NOMO-1 treated with dmso at 0.1 percent for 144 hours (cell line): ENCODE measurements around the gene KHDC1.
"Not testable (repeated sequence)": the region's sequence is repeated elsewhere in the genome, so short reads cannot be mapped to it uniquely, and the experiment has no call there.

Source experiments
- DNase-seq: peaks from one replicate; lab custom pipeline; 2025; ENCODE audit not compliant: unreplicated experiment; lab: John Stamatoyannopoulos, UW

KHDC1 gene

DNA sequence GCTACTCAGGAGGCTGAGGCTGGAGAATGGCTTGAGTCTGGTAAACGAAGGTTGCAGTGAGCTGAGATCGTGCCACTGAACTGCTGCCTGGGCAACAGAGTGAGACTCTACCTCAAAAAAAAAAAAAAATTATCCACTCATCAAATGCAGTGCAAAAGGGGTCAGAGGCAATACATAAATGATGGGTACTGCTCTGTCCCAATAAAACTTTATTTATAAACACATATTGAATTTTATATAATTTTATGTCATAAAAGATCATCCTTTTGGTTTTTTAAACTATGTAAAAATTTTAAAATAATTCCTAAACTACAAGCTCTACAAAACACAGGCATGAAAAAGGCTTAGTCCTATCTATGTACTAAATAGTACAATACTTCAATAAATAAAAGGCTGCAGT, 10.3 kb downstream of the KHDC1 start:
- DNase-seq, result no peak

GRCh38 chr6:73250016-73250415, 13.0 kb downstream of the KHDC1 start:
- no peak for DNase-seq

DNA sequence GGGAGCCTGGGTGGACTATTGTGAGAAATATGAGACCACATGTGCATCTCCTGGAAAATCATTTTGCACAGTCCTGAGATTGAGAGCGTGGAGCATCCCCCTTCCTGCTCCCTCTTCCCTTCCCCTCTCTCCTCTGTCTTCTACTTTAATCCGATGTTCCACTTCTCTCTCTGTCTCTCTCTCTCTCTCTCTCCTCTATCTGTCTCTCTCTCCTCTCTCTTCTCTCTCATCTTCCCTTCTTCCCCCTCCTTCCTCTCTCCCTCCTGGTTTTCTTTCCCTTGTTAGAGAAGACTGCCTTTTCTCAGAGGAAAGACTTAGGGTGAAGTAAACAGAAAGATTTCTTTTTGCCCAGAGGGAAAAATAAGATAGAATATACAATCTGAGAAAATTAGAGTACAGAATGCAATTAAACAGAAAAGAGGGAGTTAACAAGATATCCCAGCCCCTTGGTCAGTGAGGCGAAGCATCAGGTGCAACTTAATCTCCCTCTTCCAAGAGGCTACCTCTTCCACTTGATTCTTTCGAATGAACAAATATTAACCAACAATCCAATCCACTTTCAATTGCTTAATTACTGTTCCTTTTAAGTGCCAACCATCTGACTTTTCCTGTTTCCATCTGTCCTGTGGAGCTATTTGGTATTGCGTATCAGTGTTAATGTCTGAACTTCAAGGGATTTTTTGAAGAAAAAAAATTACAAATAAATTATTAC, 14.6 kb downstream of the KHDC1 start:
- no peak for DNase-seq

DNA sequence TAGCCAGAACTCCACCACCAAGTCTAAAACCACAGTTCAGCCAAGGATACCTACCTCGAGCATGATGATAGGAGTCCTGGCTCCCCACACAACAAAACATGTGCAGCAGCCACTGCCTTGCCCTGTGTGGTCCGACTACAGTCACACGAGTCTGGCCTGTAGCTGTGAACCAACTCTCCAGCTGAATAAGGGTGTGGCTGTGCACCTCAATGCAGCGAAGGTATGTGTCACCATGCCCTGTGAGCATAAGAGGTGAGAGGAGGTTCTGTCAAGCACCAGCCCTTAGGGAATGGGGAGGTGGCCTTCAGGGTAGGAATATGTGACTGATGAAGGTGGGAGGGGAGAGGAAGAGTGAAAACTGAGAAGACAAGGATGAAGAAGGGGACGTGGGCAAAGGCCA, 21.0 kb downstream of the KHDC1 start:
- no peak for DNase-seq

DNA sequence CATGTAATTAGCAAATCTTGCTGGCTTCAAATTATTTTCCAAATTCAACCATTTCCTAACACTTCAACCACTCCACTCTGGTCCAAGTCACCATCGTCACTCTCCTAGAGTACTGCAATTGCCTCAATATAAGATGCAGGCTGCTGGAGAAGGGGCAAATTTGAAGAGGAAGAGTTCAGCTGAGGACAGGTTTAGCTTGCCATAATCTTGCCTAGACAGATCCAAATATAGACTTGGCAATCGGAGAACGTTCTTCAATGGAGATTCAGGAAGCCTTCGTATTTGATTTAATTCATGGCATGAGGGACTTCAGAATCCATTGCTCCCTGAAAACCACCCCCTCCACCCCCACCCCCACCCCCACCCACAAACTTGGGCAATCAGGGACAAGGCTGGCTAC, 22.3 kb downstream of the KHDC1 start:
- no peak for DNase-seq

DNA sequence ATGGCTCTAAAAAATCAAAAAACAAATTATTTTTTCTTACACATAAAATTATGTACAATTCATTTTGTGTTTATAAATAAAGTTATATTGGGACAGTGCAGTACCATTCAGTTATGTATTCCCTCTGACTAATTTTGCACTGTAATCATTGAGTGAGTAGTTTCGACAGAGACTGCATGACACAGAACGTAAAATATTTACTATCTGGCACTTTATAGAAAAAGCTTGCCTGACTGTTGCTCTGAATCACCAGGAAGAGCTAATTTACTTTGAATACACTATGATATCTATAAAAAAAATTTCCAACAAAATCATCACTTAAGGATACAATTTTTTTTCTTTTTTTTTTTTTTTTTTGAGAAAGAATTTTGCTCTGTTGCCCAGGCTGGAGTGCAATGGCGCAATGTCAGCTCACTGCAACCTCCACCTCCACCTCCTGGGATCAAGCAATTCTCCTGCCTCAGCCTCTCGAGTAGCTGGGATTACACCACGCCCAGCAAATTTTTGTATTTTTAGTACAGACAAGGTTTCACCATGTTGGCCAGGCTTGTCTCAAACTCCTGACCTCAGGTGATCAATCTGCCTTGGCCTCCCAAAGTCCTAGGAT, 26.7 kb downstream of the KHDC1 start:
- DNase-seq, result no peak

DNA sequence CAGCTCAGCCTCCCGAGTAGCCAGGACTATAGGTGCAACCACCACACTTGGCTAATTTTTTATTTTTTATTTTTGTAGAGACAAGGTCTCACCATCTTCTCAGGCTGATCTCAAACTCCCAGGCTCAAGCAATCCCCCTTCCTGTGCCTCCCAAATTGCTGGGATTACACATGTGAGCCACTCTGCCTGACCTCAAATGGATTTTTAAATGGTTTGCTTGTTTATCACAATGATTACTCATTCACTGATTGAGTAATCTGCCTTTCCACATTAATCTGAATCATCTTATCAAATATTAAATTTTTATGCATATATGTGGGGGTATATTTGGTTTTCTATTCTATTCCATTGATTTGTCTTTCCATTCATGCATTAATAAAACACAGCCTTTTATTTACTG, 28.3 kb downstream of the KHDC1 start:
- DNase-seq, result no peak

- not testable (repeated sequence) for DNase-seq
Observed at GRCh38 chr6:73233971-73234370, 29.0 kb downstream of the KHDC1 start.

DNA sequence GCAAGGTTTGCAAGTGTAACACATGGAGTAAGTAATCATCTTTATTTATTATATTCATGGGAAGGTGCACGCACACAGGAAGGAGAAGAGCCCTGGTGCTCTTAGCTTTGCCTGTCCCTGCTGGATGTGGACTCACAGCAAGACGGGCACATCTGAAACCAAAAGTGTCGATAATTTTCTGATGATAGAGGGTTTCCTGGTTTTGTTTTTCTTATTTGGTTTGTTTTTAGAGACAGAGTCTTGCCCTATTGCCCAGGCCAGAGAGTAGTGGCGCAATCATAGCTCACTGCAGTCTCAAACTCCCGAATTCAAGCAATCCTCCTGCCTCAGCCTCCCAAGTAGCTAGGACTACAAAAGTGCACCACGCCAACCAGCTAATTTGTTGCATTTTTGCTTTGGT, 29.9 kb downstream of the KHDC1 start:
- DNase-seq, result no peak

GRCh38 chr6:73231986-73232391, 31.0 kb downstream of the KHDC1 start:
- no peak for DNase-seq

- DNase-seq, result no peak
Observed at GRCh38 chr6:73227606-73228255, 35.3 kb downstream of the KHDC1 start.

DNA sequence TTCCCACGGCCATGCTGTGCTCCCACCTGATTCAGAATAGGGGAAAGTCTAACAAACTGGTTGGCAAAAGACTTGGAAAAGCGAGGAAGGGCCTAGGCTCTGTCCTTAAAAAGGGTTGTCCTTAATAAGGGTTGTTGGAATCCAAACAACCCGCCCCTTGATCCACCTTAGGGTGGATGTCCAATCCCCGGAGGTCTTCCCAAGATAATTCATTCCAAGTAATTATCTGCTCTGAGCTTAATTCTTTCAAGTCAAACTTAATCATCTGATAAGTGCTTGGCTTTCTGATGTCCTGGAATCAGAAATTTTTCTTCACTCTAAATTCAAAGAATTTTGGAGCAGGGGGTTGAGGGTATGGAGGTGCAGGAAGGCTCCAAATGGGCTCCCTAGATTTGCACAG, 37.6 kb downstream of the KHDC1 start, which contains the start of gene KHDC1L:
KHDC1L (minus strand) TSS at position 101 of the 400 bp plus-strand sequence; CDS start at position 13, 88 bp downstream.
- DNase-seq, result no peak

DNA sequence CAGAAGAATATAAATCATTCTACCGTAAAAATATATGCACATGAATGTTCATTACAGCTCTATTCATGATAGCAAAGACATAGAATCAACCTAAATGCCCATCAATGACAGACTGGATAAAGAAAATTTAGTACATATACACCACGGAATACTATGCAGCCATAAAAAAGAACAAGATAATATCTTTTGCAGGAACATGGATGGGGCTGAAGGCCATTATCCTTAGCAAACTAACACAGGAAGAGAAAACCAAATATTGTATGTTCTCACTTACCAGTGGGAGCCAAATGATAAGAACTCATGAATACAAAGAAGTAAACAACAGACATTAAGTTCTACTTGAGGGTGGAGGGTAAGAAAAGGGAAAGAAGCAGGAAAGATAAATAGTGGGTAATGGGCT, 46.1 kb downstream of the KHDC1 start:
- no peak for DNase-seq

- no peak for DNase-seq
Observed at GRCh38 chr6:73209117-73209516, 53.9 kb downstream of the KHDC1 start.

GRCh38 chr6:73207221-73207837, 55.7 kb downstream of the KHDC1 start:
- DNase-seq, result no peak

GRCh38 chr6:73204252-73204651, 58.7 kb downstream of the KHDC1 start:
- DNase-seq, result no peak

DNA sequence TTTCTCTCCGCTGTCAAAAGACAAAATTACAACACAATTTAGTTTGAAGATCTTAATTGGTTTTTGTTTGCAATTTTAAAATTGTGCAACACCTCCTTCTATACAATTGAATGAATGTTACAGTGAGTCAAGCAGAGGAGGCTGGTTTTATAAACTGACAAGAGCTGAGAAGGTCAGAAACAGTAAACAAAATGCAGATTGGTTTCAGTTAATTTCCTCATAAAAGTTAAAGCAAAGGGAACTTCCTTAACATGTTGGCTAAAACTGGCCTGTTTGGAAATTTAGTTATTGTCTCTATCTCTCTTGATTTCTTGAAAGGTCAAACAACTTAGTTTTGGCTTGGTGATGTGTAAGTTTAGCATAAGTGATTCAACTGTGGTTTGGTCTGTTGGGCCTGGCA, 59.9 kb downstream of the KHDC1 start:
- DNase-seq, result no peak

GRCh38 chr6:73200735-73201134, 62.3 kb downstream of the KHDC1 start:
- no peak for DNase-seq

GRCh38 chr6:73200247-73200646, 62.7 kb downstream of the KHDC1 start:
- no peak for DNase-seq

GRCh38 chr6:73194744-73195143, 68.3 kb downstream of the KHDC1 start:
- no peak for DNase-seq

- DNase-seq, result not testable (repeated sequence)
Observed at GRCh38 chr6:73193302-73193701, 69.7 kb downstream of the KHDC1 start.
